HG02884 (cell line): ENCODE measurements around the gene OSTC.
A peak's percentile ranks its signal among the peaks of the same experiment; 100 is the strongest.

ENCODE experiments used
- ATAC-seq: cut with Tn5 transposase; IDR thresholded peaks from one replicate; pipeline ENCODE4 v1.9.1; 2021; ENCODE audit warnings: mild to moderate bottlenecking, moderate library complexity; ENCODE audit not compliant: unreplicated experiment

Gene OSTC

DNA sequence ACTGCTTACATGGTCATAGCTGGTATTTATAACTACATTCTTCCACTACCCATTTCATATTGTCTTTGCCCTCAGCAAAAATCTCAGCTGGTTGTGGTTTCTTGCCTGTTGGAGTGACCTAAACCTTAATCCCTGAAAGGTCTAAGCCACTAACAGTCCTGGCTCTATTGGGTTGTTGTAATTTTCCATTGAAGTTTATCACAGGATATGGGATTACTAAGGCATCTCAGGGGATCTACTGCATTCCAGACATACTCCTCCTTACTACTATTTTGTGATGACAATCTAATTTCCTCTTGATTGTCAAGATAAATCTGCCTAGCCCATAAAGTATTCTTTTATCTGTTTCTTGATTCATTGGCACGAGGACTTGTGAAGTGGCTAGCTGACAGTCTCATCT lies 6.2 kb upstream of the OSTC start:
- no peak for ATAC-seq

DNA sequence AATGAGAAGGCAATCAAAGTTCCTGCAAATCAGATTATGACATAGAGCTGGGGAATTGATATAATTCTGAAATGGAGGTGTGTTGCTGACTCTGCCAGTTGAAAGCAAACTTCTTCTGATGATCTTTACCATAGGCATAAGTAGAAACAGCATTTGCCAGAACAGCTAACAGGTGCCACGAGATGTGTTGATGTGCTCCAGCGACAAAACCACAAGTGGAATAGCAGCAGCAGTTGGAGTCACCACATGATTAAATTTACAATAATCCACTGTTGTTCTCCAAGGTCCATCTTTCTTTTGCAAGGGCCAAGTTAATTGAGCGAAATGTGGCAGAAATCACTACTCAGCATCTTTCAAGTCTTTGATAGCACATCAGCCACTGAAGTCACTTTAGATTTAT lies 3.7 kb upstream of the OSTC start:
- no peak for ATAC-seq

DNA sequence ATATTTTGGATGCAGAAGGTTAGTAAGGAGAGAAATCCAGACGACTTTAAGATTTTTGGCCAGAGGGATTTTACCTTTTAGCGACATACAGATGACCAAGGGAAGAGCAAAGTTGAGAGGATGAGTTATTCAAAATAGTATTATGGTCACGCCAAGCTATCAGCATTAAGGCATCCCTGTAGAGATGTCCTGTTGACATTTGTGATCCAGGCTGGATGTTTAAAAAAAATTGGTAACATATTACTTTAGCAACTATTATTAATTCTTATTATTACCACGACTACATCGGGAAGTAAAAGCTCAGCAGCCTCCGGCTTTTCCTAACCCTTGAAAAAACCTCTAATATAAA lies 562 bp upstream of the OSTC start:
- peak; percentile 11 for ATAC-seq

DNA sequence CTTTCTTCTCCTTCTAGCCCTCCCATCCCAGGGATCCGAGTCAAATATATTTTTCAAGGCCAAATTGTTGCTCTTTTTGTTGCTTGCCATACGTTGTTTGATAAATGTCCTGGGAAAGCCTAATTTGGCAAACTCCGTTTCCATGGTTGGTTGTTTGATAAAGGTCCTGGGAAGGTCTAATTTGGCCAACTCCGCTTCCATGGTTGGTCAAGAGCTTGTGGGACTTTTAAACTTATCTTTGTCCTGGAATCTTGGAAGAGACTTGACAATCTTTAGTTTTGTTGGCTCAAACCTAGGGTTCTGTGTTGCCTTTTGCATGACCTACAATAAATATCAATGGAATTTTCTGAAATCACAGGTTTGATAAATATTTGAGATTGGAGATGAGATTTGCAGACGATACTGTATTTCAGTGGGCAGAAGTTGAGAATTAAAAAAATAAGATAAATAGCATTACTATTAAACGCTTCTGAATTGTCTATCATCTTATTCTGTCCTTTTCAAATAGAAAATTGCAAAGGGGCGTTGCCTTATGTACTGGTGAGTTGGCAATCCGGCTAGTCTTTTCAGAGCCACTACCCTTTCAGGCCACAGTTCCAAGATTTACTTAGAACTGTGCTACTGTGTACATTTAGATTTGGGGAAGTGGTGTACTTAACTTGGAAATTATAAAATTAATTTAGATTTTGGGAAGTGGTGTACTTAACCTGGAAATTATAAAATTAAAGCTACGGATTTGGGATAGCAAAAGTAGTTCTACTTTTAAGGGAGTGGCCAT lies 804 bp downstream of the OSTC start:
- no peak for ATAC-seq

DNA sequence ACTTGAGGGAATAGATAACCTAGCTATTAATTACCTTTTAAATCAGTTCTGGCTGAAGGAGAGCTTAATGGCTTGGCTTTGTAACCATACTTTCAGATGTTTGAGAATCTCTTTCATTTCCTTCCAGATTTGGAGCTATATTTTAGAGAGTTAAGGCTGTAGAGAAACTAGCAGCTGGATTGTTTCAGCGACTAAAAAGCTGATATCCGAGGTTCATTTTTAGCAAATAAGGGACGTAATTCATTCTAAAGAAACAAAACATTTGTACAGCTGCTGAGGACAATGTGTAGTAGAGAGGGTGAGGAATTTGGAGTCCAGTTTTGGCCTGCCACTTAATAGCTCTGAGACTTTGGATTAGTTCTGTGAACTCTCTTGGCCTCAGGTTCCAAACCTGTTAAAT lies 12.2 kb downstream of the OSTC start:
- no peak for ATAC-seq

DNA sequence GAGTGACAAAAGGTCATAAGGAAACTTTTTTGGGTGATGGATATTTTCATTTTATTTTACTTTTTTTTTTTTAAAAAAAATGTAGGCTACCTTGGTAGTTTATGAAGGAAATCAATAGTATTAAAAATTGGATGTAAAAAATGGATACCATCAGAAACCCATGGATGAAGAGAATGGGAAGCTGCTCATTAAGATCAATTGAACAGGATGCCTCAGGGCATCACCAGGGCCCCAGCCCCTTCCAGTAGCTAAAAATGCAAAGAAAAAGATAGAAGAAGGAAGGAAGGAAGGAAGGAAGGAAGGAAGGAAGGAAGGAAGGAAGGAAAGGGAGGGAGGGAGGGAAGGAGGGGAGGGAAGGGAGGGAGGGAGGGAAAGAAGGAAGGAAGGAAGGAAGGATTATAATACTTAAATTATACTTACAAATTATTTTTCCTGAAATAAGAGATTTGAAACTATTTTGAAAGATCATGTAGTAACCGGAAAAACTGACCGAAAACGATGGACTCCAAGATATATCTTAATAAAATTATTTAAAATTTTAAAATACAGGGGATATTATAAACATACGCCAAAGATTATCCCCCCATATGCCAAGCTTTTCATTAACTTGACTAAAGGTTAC lies 24.1 kb downstream of the OSTC start:
- no peak for ATAC-seq

DNA sequence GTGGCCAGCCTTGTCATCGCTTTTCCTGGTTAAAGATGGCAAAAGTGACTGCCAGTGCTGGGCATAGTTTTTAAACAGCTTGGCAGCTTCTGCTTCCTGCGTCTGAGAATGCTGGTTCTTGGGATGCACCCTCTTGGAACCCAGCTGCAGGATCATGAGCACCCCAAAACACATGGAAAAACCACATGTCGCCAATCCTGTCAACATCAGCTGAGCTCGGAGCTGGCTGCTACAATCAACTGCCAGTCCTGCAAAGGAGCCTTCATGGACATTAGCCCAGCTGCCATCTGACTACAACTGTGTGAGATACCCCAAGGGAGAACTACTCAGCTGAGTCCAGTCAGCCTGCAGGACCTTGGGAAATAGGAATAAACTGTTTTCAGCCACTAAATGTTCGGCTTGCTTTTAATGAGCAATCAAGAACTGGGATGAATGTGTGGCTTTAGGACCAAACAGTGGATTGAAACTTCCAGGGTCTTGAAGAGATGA lies 31.0 kb downstream of the OSTC start:
- ATAC-seq, result no peak

DNA sequence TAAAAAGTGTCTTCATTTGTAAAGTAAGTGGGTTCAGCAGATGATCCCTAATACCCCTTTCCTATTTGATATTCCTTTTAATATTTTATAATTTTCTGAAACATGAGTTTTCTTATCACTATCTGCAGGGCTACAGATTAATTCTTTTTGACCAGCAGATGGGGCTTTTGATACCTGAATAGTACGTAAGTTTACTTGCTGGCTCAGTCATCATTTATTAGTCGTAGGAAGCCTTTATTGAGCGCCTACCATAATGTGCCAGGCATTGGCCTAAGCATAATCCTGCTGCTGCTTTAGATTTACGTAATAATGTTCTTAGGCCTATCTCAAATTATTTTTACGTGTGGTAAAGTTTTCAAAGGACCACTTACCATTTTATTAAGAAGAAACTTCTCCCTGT lies 33.1 kb downstream of the OSTC start:
- no peak for ATAC-seq

DNA sequence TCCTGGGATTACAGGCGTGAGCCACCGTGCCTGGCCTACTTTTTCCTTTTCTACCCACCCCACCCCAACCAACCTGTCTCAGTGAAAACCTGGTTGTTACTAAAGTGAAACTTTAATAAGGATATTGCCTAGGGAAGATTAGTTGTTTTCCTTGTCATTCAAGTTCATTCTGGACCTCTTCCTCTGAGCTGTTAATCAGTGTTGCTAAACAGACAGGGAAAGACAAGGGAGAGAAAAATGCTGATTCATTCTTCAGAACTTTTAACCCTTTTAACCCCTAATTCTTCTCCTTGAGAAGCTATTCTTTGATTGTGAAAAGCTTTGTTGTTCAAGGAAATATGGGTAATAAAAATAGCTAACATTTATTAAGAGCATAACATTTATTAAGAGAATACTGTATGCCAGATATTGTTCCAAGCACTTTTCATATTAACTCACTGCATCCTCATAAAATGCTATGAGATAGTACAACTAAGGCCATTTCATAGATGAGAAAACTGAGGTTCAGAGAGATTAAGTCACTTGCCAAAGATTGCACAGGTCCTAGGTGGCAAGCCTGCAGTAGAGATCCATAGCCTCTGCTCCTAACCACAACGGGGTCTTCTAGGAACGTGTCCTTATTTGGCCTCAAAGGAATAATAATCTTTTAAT lies 34.8 kb downstream of the OSTC start:
- ATAC-seq, result no peak

DNA sequence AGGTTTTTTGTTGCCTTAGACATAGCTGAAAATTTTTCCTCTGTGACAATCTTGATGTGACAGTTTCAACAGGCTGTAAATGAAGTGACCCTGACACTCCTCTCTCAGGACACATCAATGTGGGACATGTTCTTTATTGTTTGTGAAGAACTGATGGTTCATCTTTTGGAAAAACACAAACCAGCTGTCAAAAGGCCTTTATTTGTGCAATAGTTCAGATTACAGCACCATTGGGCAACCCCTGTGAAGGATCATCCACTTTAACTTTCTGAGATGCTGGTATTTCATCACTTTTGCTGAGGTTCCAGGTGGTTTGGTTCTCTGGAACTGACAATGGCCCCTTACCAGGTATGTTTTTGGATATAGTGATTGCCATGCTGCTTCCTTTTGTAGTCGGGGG lies 40.3 kb downstream of the OSTC start:
- ATAC-seq, result no peak

DNA sequence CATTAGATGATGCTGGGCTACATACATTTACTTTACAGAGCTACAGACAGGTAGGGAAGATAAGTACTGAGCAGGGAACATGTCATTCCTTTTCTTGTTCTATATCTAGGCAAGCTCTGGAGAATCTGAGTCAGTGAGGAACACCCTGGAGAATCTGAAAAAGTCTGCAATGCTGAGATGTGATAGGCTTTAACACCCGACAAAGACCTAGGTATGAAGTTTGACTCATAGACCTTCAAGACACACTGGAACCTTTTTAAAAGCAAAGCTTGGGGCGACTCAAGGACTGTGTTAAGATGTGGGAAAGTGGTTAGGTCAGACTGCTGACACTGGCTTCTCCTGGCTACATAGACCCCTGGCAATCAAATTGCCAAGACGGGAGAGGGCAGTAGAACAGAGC lies 42.8 kb downstream of the OSTC start:
- ATAC-seq, result no peak

DNA sequence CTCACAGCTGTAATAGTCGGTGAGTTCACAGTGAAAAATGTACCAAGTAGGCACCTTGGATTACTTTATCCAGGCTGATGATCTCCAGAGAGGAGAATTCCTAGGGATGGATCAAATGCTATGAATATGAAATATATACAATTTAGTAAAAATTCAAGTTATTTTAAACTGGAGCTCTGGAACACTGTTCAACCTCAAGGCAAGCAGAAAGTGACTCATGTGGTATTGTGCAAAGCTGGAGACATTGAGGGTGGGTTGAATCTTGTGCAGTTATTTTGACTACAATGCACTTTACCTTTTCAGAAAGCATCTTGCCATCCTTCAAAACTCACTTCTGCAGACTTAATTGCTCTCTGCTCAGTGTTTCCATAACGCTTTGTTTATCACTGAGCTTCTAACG lies 43.4 kb downstream of the OSTC start:
- ATAC-seq, result no peak

DNA sequence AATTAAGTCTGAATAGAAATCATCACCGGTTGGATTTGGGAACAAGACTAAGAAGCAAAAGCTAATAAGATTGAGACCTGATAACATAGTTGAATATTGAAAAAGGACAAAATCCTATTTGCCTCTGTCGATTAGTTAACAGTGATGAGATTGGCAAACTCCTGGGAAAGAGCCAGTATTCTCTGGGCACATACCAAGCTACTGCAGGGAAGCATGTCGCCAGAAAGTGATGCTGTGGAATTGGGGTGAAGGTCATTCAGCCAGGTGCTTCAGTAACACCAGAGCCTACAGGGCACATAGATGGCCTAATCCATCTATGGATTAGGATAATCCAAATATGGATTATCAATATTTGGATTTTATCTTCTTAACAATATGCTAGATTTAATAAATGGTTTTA lies 44.0 kb downstream of the OSTC start:
- no peak for ATAC-seq

DNA sequence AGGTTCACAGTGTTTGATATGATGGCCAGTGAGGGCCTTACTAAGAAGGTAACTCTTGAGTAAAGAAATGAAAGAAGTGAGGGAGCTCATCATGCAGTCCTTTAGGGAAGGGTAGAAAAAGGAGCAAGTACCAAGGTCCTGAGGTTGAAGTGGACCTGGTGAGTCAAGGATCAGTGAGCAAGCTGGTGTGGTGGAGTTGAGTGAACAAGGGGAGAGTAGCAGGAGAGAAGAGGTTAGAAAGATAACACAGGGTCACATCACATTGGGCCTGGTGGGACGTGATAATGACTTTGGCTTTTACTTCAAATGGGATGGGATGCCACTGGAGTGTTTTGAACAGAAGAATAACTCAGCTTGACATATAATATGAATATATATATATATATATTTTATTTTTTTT lies 44.7 kb downstream of the OSTC start:
- no peak for ATAC-seq

DNA sequence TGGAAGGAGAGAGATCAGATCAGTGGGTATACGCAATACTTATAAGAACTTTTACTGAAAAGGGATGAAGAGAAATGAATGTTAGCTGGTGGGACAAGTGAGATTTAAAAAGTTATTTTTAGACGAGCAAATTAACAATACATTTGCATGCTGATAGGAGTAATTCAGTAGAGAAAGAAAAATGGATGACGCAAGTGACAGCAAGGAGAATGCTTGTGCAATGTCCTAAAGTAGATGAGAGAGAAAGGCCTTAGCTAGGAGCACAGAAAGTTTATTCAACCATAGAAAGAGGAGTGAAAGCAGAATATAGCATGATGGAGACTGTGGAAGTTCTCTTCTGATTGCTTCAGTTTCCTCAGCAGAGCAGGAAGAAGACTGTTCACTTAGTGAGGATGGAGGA lies 45.8 kb downstream of the OSTC start:
- no peak for ATAC-seq

DNA sequence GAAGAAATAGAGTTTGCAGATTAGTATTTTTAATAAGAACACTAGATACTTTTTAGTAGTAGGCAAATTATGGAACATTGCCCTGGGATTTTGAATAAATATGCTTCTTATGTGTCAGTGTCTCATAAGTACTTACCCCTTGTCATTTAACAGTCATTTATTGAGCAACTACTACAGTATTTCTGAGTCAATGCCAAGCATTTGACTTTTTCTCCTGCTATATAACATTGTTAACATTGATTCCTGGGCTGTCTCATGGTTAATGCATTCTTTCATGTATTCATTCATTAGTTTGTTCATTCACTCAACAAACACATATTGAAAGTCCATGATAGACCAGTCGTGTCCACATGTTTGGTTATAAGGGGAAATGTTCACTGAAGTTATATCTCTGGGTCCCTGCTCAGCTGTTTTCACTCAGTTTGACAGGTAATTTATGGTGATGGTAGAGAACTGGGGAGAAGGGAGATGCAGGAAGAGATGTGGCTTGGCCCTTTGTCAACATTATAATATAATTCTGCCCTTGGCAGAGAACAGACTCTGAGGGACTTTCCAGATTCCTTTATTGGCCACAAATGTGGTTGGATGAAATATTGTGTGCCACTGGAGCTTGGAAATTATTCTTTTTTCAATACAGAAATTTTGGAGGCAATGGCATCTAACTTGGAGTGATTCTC lies 49.8 kb downstream of the OSTC start:
- no peak for ATAC-seq

DNA sequence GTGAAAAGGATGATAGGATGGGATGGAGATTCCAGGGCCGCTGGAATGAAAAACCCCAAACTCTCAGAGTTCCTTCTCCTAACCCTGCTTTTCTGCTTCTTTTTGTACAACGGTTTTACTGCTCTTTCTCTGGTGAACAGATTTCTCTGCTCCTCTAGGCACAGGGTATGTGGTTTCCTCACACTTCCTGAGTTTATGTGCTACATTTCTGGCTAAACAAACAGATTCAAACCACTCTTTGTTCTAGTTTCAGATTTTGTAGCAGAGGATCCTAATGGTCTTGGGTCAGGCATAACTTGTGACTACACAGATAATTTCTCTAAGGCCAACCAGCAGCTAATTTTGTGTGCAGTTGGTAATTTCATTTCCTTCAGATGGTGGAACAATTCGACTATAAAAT lies 52.6 kb downstream of the OSTC start:
- peak; percentile 46 for ATAC-seq

DNA sequence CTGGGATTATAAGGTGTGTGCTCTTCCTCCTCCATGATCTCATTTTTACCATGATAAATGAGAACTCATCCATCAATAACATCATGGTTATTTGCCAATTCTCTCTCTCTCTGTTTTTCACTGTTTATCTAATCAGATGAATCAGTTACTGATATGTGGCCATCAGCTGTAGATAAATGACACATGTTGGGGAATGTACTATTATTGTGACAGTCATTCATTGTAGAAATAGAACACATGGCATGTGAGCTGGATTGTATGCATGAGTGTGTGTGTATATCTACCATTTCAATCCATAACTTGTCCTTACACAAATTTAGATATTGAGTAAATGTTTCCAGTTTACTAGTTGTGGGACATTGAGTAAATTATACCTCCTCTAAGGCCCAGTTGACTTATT lies 53.0 kb downstream of the OSTC start:
- ATAC-seq, result no peak

DNA sequence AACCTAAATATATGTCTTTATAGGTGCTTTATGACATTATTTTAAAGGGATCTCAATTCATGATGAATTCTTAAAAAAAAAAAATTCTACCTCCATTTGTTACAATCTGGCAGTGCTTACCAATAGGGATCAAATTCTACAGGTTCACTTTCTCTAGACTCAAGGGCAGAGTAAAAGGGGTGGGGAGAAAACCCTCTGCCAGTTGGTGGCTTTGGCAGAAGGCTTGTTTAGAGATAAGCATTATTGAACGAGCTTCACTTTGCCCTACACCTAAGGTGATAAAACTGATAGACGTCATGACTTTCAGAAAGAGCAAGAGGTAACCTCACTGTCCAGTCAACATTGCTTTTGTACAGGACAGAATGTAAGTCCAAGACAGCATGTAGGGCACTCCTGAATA lies 53.6 kb downstream of the OSTC start:
- no peak for ATAC-seq

DNA sequence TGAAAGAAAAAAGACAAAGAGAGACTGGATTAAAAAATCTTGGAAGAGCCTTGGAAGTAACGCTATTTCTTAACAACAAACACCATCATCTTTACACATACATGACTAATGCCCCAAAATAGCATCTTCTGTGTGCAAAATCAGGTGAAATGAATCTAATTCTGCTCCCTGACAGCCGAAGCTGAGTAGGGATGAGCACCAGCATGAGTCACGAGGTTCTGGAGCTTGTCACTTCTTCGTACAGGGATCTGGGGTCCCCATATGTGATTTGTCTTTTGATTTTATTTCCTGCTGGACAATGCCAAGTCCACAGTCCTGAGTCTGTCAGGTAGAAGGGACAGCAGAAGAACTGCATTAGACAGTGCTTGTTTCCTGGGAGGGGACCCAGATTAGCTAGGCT lies 55.9 kb downstream of the OSTC start:
- ATAC-seq, result no peak

DNA sequence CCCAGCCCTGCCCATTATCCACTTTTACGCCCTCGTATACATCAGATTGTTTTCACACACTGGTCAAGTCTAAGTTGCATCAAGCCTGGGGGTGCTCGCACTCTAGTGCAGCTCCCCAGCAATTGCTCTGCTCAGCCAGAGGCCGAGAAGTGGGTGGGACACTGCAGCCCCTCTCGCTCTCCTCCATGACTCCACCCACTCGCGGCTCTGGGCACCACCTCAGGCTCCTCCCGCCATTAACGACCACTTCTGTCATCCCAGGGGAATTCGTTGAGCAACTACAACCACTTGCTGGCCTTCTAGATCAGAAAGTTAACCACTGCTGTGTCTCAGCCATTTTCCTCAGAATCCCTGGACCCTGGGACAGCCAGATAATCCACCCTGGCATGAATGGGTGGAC lies 58.8 kb downstream of the OSTC start:
- no peak for ATAC-seq

DNA sequence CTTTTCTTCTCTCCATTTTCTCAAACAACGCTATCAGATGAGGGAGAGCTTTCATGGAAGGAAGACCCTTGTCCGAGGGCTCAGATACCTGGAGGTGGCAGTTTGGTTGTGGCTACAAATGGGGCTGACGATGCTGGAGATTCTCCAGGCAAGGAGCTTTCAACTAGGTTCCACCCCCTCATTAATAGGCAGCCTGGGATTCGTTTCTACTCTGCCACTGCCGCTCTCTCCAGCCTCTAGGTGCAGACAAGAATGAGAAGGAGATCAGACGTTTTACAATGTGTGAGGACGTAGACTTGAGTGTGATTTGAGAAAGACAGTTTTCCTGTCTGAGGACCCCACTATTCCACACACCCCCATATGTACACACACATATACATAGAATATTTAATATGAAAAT lies 59.3 kb downstream of the OSTC start:
- ATAC-seq, result no peak
